Liver (tissue), 9 donors: ENCODE measurements around the gene CASQ2. TPM values are rescaled to one million over a fixed set of nuclear protein-coding genes. Genes with fewer than 3 reads are reported as not detected.

Source experiments
- DNase-seq: peaks from one replicate; pipeline ENCODE4 v3.0.0-alpha.2; 2017; ENCODE audit warnings: low spot score
- H3K27ac ChIP-seq, 2 donors: one replicate each; pipeline ENCODE4 v1.7.0; 2013; ENCODE audit warnings: inconsistent platforms in 2 of 2, low read length in 2 of 2, control low read depth in 1 of 2, low read depth in 1 of 2, mild to moderate bottlenecking in 1 of 2
- H3K27me3 ChIP-seq, 4 donors: one replicate each; pipeline versions ENCODE4 v1.6.1 to v1.7.0; 2013; ENCODE audit warnings: low read length in 3 of 4, inconsistent platforms in 1 of 4, mild to moderate bottlenecking in 1 of 4, moderate library complexity in 1 of 4; ENCODE audit not compliant: control insufficient read depth in 4 of 4, insufficient read depth in 4 of 4
- H3K36me3 ChIP-seq, 4 donors: one replicate each; pipeline versions ENCODE4 v1.6.1 to v1.7.0; 2013; ENCODE audit warnings: low read length in 3 of 4, mild to moderate bottlenecking in 3 of 4, low read depth in 1 of 4, moderate library complexity in 1 of 4; ENCODE audit not compliant: control insufficient read depth in 4 of 4, insufficient read depth in 3 of 4
- H3K4me1 ChIP-seq, 4 donors: one replicate each; pipeline versions ENCODE4 v1.6.1 to v1.7.0; 2013; ENCODE audit warnings: low read length in 3 of 4, mild to moderate bottlenecking in 3 of 4, moderate library complexity in 1 of 4; ENCODE audit not compliant: control insufficient read depth in 4 of 4, insufficient read depth in 4 of 4
- H3K4me3 ChIP-seq, 3 donors: one replicate each; pipeline versions ENCODE4 v1.6.1 to v1.7.0; 2013; ENCODE audit warnings: low read length in 3 of 3, control low read depth in 1 of 3, low read depth in 1 of 3, mild to moderate bottlenecking in 1 of 3
- H3K9ac ChIP-seq, 2 donors: one replicate each; pipeline ENCODE4 v1.7.0; 2013; ENCODE audit warnings: low read length in 2 of 2, mild to moderate bottlenecking in 2 of 2, moderate library complexity in 2 of 2, control low read depth in 1 of 2, low read depth in 1 of 2
- H3K9me3 ChIP-seq, 4 donors: one replicate each; pipeline versions ENCODE4 v1.6.1 to v1.7.0; 2013; ENCODE audit warnings: low read length in 3 of 4; ENCODE audit not compliant: control insufficient read depth in 4 of 4
- ATF3 ChIP-seq: IDR thresholded peaks from 2 replicates; pipeline ENCODE4 v1.6.1; 2016; ENCODE audit warnings: antibody characterized with exemption
- EGR1 ChIP-seq, 2 donors: IDR thresholded peaks; 2 replicates each; pipeline ENCODE4 v1.6.1; 2016 to 2018; ENCODE audit warnings: antibody characterized with exemption in 2 of 2, low read depth in 2 of 2
- FOXA1 ChIP-seq: IDR thresholded peaks from 2 replicates; pipeline ENCODE4 v1.6.1; 2016; ENCODE audit warnings: antibody characterized with exemption
- GABPA ChIP-seq, 2 donors: IDR thresholded peaks in 1 of 2; conservative IDR thresholded peaks in 1 of 2; 2 replicates each; pipeline ENCODE4 v1.6.1; 2016; ENCODE audit warnings: antibody characterized with exemption in 2 of 2, mild to moderate bottlenecking in 1 of 2, moderate library complexity in 1 of 2
- HNF4A ChIP-seq, 2 donors: conservative IDR thresholded peaks; 2 replicates each; pipeline ENCODE4 v1.6.1; 2016; ENCODE audit warnings: antibody characterized with exemption in 2 of 2, mild to moderate bottlenecking in 2 of 2
- HNF4G ChIP-seq: IDR thresholded peaks from 2 replicates; pipeline ENCODE4 v1.6.1; 2016; ENCODE audit warnings: antibody characterized with exemption
- NR2F2 ChIP-seq: IDR thresholded peaks from 2 replicates; pipeline ENCODE4 v1.6.1; 2016; ENCODE audit warnings: antibody characterized with exemption
- RAD21 ChIP-seq, 2 donors: IDR thresholded peaks; 2 replicates each; pipeline ENCODE4 v1.6.1; 2016; ENCODE audit warnings: antibody characterized with exemption in 2 of 2, mild to moderate bottlenecking in 2 of 2
- RXRA ChIP-seq, 2 donors: IDR thresholded peaks; 2 replicates each; pipeline ENCODE4 v1.6.1; 2017 to 2018; ENCODE audit warnings: antibody characterized with exemption in 2 of 2, mild to moderate bottlenecking in 1 of 2
- SP1 ChIP-seq: IDR thresholded peaks from 2 replicates; pipeline ENCODE4 v1.6.1; 2018; ENCODE audit warnings: antibody characterized with exemption, mild to moderate bottlenecking
- TAF1 ChIP-seq: conservative IDR thresholded peaks from 2 replicates; pipeline ENCODE4 v1.6.1; 2016; ENCODE audit warnings: antibody characterized with exemption, mild to moderate bottlenecking
- YY1 ChIP-seq: IDR thresholded peaks from 2 replicates; pipeline ENCODE4 v1.6.1; 2016; ENCODE audit warnings: antibody characterized with exemption, mild to moderate bottlenecking
- ZBTB33 ChIP-seq: IDR thresholded peaks from 2 replicates; pipeline ENCODE4 v1.6.1; 2016; ENCODE audit warnings: antibody characterized with exemption
- WGBS: extraction: QIAGEN DNeasy Blood & Tissue Kit; methylation state at CpG from one replicate; pipeline ENCODE4 v1.1.7; 2013; 5-methylcytosine and 5-hydroxymethylcytosine counted together
- polyA plus RNA-seq, 2 donors: library from polyadenylated mRNA; stranded (reverse) in 1 of 2; unstranded in 1 of 2; fragments of 200-250 nt in 1 of 2; fragments of >200 nt in 1 of 2; fragmentation: Nextera tagmentation in 1 of 2; extraction: Ambion mirVana in 1 of 2; gene quantifications; one replicate each; pipeline versions ENCODE4 v1.2.1 to v1.2.3, GENCODE V29; 2013 to 2015
- total RNA-seq, 2 donors: library from RNA; depleted of rRNA; stranded (reverse); fragments of >200 nt; gene quantifications; one replicate each; pipeline ENCODE4 v1.2.3, GENCODE V29; 2014
- TF ChIP-seq, protein P1 (sequence below): fragments of 150-350 bp; IDR thresholded peaks from 2 replicates; pipeline ENCODE4 v1.5.1; 2017; ENCODE audit warnings: improper control_type of control experiment, low read depth, low read length; ENCODE audit not compliant: missing input control
- donor health status: healthy.
- donor health status: healthy.
- donor health status: healthy.
- donor health status: healthy.
- donor health status: healthy.

Gene CASQ2
- total and polyA plus RNA-seq, 4 donors: 0.33 to 1.1 TPM; not detected in 2

DNA sequence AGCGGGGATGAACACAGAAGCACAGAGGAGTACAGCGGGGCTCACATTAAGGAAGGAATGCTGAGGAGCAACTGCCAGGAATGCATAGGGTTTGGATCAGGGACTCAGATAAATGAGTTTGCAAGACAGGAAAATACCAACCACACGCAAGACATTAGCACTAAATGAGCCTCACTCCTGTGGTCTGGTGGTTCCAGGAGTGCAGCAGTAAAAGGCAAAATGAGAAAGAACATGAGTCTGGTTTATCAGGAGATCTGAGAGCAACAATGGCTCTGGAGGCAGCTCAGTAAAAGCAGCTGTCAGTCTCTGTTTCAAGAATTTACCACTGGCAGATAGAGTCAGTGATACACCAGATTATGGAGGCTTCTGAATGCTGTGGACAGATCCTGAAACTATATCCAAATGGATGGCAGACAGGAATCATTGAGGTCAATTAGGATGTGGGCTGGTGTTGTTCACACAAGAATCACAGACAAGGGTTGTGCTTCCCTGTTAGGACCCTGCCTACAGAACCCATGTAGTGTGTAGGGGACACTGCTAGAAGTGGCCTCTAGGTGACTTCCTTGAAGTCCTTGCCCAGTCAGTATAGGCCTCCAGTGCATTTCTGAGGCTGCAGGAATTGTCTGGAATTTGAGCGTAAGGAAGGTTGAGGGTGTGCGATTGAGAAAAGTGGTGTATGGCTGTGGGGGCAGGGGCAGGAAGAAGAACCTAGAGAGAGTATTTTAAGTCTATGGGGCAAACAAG is 50.3 kb downstream of the CASQ2 start:
- no peaks in the 10 kb centered on the region for H3K4me1 ChIP-seq
- no peak for TF ChIP-seq HNF4G
- no peak for TF ChIP-seq EGR1 (IDR thresholded peaks at IDR 0.05; ENCODE audit: low read depth in 2 of 2)
- TF ChIP-seq ZBTB33: no peak
- TF ChIP-seq YY1: no peak
- TF ChIP-seq RAD21 (IDR thresholded peaks at IDR 0.05): no peak
- no peak for TF ChIP-seq GABPA (IDR thresholded peaks at IDR 0.05 in 1 of 2, conservative IDR thresholded peaks at IDR 0.05 in 1 of 2)
- TF ChIP-seq TAF1: no peak
- TF ChIP-seq SP1: no peak
- no peak for TF ChIP-seq NR2F2
- no peak for TF ChIP-seq RXRA (IDR thresholded peaks at IDR 0.05)
- no peak for TF ChIP-seq HNF4A (conservative IDR thresholded peaks at IDR 0.05)
- no peak for TF ChIP-seq FOXA1
- no peak for TF ChIP-seq ATF3
- H3K4me3 ChIP-seq: no peak overlapping the region
- 92% methylated on average over 5 of the region's 5 CpGs for WGBS
- H3K27me3 ChIP-seq: no peaks in the 10 kb centered on the region
- H3K27ac ChIP-seq: no peak overlapping the region
- H3K9ac ChIP-seq: no peak overlapping the region
- no peak for DNase-seq
- H3K9me3 ChIP-seq: peaks cover 0 to 3% (median 0%) of the 10 kb centered on the region in 4 donors
- H3K36me3 ChIP-seq: no peaks in the 10 kb centered on the region

- TF ChIP-seq RAD21 (IDR thresholded peaks at IDR 0.05) (peak; percentile 83 to 91), HNF4A (conservative IDR thresholded peaks at IDR 0.05) (no peak), ZBTB33 (no peak), NR2F2 (no peak)
- TF ChIP-seq, protein P1, sequence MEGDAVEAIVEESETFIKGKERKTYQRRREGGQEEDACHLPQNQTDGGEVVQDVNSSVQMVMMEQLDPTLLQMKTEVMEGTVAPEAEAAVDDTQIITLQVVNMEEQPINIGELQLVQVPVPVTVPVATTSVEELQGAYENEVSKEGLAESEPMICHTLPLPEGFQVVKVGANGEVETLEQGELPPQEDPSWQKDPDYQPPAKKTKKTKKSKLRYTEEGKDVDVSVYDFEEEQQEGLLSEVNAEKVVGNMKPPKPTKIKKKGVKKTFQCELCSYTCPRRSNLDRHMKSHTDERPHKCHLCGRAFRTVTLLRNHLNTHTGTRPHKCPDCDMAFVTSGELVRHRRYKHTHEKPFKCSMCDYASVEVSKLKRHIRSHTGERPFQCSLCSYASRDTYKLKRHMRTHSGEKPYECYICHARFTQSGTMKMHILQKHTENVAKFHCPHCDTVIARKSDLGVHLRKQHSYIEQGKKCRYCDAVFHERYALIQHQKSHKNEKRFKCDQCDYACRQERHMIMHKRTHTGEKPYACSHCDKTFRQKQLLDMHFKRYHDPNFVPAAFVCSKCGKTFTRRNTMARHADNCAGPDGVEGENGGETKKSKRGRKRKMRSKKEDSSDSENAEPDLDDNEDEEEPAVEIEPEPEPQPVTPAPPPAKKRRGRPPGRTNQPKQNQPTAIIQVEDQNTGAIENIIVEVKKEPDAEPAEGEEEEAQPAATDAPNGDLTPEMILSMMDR: peak; percentile 42
- no peak overlapping the region for H3K27ac ChIP-seq
- peak; percentile 63 for DNase-seq
- WGBS: 55% methylated on average over 5 of the region's 5 CpGs
- H3K27me3 ChIP-seq: no peaks in the 10 kb centered on the region
- H3K9me3 ChIP-seq: peaks cover 0 to 3% (median 0%) of the 10 kb centered on the region in 4 donors
- no peak overlapping the region for H3K9ac ChIP-seq
- H3K36me3 ChIP-seq: no peaks in the 10 kb centered on the region
- no peak overlapping the region for H3K4me3 ChIP-seq
- no peaks in the 10 kb centered on the region for H3K4me1 ChIP-seq
Measured at GRCh38 chr1:115717541-115717940, 51.0 kb downstream of the CASQ2 start.
